ENCODE results near the gene TMEM129.

DNA sequence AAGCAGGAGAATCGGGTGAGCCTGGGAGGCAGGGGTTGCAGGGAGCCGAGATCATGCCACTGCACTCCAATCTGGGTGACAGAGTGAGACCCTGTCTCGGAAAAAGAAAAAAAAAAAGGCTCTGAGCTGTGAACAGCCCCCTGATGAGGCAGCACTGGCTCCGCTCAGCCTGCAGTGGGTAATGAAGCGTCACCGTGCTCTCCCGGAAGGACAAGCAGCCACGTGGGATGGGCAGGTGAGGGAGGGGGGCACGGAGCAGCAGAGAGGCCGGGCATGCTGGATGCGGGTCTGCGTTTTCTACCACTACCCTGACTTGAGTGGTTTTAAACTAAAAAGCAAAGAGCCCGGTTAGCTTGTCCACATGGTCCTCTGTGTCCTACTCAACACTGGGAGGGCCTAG lies 15.7 kb upstream of the TMEM129 start:
- TF ChIP-seq, protein P1, sequence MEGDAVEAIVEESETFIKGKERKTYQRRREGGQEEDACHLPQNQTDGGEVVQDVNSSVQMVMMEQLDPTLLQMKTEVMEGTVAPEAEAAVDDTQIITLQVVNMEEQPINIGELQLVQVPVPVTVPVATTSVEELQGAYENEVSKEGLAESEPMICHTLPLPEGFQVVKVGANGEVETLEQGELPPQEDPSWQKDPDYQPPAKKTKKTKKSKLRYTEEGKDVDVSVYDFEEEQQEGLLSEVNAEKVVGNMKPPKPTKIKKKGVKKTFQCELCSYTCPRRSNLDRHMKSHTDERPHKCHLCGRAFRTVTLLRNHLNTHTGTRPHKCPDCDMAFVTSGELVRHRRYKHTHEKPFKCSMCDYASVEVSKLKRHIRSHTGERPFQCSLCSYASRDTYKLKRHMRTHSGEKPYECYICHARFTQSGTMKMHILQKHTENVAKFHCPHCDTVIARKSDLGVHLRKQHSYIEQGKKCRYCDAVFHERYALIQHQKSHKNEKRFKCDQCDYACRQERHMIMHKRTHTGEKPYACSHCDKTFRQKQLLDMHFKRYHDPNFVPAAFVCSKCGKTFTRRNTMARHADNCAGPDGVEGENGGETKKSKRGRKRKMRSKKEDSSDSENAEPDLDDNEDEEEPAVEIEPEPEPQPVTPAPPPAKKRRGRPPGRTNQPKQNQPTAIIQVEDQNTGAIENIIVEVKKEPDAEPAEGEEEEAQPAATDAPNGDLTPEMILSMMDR (conservative IDR thresholded peaks at IDR 0.05; ENCODE audit: low read length), result no peak
- TF ChIP-seq EZH2phosphoT487 (IDR thresholded peaks at IDR 0.05; ENCODE audit: borderline replicate concordance, low read depth, low read length), result no peak

All from OCI-LY7 (cell line).